GM19324 (cell line): Measurements from ENCODE around the gene FUT2.
"Not testable (repeated sequence)": the region's sequence is repeated elsewhere in the genome, so short reads cannot be mapped to it uniquely, and the experiment has no call there.

Source experiments
- ATAC-seq: cut with Tn5 transposase; IDR thresholded peaks from one replicate; pipeline ENCODE4 v1.9.1; 2021; ENCODE audit warnings: mild to moderate bottlenecking, moderate library complexity; ENCODE audit not compliant: unreplicated experiment, low FRiP score

Gene FUT2

DNA sequence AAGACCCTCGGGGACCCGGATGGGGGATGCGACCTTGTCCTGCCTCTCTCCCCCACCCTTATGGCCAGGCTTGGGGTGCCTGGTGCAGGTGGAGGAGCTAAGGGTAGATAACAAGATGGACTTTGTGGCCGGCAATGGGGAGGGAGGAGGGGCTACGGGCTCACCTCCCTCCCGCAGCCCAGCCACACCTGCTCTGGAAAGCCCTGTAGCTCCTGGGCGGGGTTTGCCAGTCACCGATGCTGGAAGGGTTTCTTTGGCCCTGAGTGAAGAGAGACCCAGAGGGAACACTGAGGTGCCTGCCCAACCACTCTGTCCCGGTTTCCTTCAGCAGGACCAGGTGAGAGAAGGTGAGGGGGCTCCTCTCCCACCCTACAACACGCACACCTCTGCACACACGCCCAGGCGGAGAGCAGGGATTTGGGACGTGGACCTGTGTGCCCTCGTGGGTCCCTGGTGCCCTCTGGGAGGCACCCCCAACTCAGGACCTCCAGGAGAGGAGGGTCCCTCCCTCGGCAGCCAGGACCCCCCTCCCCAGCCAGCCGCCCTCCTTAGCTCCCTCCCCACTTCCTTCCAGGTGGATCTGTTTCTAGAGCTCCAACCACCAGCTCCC, at the start of gene FUT2:
Gene FUT2 (plus strand): TSS at position 229 of the 610 bp plus-strand sequence. CDS start 6,986 bp downstream, outside the sequence.
- no peak for ATAC-seq

DNA sequence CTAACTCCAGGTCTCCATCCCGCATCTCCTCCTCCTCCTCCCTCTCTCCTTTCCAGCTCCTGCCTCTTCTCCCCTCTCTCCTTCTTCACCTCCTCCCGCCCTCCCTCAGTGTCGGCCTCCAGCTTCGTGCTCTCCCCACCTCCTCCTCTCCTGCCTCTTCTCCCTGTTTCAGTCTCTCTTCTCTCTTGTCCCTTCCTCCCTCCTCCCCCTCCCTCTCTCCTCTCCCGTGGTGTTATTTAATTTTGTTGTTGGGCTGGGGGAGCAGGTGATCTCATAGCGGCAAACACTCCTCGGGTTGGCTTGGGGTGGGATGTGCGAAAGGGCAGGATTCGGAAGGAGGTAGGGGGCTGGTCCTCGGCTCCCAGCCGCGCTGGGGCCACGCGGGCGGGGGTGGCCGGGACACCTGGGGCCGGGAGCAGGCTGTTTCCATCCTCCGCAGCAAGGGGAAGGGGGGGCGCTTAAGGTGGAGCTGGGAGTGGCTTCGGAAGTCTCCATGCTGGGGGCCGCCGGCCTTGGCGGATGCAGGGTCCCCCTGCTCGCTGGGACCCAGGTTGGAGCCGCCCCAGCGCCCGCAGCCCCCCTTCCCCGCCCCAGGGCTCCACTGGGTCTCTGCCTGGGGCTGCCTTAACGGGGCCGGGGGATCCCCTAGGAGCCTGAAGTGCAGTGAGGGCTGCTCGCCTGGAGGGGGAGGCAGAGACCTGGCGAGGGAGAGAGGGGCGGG, 49.6 kb upstream of the FUT2 start, which contains the start of gene CA11:
Gene CA11 (minus strand): TSS at position 187 of the 721 bp plus-strand sequence. CDS start 555 bp downstream, outside the sequence.
- peak; percentile 63 for ATAC-seq

GRCh38 chr19:48646722-48647216, 49.0 kb upstream of the FUT2 start:
- no peak for ATAC-seq

- no peak for ATAC-seq
These were observed 47.6 kb upstream of the FUT2 start for GRCh38 chr19:48648134-48648533.

- ATAC-seq: no peak
These were observed 44.6 kb upstream of the FUT2 start for GRCh38 chr19:48650974-48651682.

DNA sequence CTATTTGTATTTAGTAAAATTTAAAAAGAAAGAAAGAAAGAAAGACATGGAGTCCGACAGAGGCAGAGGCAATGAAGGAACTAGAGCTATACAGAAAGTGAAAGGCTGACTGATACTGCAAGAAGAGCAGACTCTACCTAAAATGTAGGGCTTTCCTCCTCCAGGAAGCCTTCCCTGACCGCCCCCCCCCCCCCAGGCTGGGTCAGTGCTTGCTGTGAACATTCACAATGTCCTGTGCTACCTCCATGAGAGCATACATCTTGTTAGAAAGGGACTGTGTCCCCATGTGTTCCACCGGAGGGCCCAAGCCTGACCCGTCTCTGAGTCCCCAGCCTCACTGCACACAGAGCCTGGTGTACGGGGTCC, 44.1 kb upstream of the FUT2 start:
- no peak for ATAC-seq

DNA sequence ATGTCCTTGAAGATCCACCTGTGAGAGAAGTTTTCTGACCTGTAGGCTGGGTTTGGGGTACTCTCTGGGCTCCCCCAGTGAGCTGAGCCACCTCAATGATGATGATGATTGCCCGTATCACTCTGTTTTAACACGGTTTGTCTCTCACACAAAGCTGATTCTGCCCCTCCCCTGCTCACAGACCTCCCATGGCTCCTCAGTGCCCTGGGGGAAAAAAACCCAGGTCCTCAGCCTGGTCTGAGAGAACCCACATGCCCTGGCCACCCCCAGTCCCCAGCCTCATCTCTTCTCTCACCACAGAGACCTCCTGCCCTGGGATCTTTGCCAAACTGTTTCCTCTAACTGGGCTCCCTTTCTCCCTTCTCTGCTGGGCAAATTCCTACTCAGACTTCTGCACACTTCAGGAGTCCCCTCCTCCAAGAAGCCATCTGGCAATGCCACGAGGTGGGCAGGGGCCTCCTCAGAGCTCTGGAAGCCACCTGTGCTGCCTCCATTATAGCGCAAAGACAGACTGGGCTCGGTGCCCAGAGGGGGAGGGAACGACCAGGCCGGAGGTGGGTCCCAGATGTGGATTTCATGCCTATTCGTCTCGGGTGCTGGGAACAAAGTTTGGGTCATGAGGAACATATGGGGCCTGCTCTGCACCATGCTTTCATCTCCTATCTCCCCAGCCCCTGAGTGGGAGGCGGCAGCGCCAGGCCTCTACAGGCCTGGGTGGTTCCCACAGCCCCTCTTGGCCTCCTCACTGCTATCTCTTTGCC, 41.3 kb upstream of the FUT2 start:
- ATAC-seq: no peak

DNA sequence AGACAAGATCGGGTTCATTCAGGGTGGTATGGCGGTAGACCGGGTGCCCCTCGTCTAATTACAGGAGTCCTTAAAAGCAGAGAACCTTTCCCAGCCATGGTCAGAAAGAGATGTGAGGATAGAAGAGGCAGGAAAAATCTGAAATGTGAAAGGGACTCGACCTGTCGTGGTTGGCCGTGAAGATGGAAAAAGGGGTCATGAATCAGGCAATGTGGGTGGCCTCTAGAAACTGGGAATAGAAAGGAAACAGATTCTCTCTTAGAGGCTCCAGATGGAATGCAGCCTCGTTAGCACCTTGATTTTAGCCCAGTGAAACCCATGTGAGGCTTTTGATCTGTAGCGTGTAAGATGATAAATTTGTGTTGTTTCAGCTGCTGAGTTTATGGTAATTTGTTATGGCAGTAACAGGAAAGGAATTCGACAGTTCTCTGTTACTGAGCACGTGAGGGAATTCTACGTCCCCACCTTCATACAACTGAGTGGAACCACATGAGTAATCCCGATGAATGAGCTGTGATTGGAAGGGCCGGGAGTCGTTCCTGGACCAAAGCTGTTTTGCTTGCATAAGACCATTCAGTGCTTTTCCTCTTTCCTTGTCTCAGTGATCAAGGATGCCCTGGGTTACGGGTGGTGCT, 38.8 kb upstream of the FUT2 start:
- ATAC-seq: no peak

DNA sequence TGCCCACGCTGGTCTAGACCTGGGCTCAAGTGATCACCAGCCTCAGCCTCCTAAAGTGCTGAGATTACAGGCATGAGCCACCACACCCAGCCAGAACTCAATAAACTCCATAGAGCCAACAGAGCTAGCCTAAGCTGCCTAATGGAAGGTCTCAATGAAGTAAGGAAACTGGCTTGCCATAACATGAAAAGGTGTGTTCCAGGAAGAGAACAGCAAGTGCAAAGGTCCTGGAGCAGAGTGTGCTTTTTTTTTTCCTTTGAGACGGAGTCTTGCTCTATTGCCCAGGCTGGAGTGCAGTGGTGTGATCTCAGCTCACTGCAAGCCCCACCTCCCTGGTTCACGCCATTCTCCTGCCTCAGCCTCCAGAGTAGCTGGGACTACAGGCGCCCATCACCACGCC, 37.9 kb upstream of the FUT2 start:
- not testable (repeated sequence) for ATAC-seq

GRCh38 chr19:48658483-48658882, 37.3 kb upstream of the FUT2 start:
- no peak for ATAC-seq

GRCh38 chr19:48659768-48660167, 36.0 kb upstream of the FUT2 start:
- ATAC-seq: no peak

DNA sequence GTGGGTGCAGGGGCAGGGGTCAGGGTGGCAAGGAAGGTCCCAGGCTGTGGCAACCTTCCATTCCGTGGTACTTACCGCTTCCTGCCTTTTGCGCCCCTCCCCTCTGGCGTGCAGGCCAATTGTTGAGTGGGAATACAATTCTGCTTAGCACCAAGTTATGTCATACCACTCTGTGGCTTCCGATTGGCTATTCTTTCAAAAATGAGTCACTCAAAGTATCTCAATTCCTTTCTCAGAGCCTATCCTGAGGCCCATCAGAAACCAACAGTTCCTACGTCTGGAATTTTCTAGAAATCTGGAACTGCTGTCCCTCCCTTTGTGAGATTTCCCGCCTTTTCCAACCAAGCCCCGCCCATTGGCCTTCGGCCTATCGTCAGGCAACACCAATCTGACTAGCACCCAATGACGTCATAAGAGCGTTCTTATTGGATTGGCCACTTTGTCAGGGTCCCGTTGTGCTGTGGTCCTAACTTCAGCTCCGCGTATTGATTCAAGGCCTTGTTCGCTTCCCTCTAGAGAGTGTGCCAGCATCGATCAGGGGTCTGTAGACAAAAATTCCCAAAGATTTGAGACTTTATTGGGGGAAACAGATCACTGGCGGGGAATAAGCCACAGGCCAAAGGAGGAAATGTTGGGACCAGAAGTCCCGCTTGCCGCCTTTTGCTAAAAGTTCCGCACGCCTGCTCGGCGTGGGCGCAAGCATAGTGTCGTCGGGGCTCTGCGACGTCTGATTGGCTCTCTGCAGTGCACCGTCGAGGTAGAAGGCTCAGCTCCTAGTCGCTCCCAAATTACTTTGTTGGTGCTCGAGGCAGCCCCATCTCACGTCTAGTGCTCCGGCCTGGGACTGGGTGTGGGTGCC, 34.7 kb upstream of the FUT2 start:
- peak; percentile 83 for ATAC-seq

DNA sequence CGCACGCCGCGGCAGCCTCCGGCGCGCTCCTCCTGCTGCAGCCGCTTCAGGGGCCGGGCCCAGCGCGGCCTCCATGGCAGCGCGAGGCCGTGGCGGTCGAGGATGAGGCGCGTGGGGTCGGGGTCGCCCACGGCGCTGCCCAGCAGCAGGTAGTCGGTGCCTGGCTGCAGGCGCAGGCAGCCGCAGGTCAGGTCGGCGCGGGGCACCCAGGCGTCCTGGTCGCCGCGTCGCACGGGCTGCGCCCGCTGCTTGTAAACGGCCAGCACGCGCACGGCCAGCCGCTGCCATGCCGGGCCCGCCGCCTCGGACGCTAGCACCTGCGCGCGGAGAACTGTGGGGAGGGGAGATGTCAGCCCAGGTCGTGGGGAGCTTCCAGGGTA, 34.1 kb upstream of the FUT2 start:
- no peak for ATAC-seq

DNA sequence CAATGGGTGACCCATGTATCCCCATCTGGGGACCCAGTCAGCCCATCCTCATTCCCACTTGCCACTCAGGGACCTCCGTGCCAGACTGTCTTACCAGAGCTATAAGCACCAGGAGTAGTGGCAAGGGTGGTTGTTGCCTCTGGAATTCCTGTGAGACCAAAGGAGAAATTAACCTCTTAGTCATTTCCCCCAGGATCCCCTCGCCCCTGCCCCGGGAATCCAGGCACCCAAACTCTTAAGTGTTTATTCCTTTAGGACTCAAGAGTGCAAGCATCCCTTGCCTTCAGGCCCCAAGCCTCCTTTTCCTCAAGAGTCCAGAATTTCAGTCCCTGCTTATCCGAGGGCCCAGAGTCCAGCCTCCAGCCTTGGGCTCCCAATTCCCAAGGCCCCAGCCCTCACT, 32.1 kb upstream of the FUT2 start:
- no peak for ATAC-seq

DNA sequence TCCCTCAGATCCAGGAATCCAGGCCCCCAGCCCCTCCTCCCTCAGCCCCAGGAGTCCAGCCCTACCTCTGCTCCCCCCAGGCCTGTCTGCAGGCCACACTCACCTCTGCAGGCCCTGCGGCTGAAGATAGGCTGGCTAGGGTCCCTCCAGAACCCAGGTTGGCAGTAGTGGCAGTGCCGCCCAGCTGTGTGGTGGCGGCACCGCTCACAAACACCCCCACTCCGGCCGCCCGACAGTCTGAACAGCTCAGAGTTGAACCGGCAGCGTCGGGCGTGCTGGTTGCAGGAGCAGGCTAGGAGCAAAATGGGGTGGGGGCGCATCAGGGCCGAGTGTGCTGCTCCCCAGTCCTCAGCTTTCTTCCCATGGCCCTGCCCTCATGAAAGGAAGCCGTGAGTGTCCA, 31.3 kb upstream of the FUT2 start:
- no peak for ATAC-seq

- ATAC-seq: no peak
These were observed 30.0 kb upstream of the FUT2 start for GRCh38 chr19:48665786-48666185.

DNA sequence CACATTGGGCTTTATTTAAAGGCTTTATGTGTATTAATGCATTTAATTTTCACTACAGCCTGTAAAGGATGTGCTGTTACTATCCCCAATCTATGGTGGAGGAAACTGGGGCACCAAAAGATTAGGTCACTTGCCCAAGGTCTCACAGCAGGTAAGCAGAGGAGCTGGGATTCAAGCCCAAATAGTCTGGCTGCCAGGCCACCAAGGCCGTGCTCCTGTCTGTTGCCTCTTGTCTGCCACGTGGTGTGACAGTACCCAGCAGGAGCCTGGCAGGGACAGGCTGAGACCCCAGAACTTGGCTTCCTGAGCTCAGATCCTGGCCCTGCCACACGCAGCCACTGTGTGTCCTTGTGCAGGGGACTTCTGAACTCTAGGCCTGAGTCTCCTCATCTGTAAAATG, 27.4 kb upstream of the FUT2 start:
- ATAC-seq: no peak

GRCh38 chr19:48668761-48669160, 27.0 kb upstream of the FUT2 start:
- no peak for ATAC-seq

GRCh38 chr19:48669903-48670668, 25.7 kb upstream of the FUT2 start:
- ATAC-seq: no peak
